Endothelial cell of umbilical vein (primary cell): ENCODE data around the gene KAT6B. TPM values are rescaled to one million over a fixed set of nuclear protein-coding genes. Genes with fewer than 3 reads are reported as not detected.
A peak's percentile ranks its signal among the peaks of the same experiment; 100 is the strongest.

Experiments used
- BruUV-seq: library from RNA; stranded (reverse); fragments of 400-500 nt; replicated peaks from 2 replicates; lab custom pipeline; 2021; lab: Mats Ljungman, UMichigan
- CTCF ChIA-PET: fragments of 300-600, 350-600 bp; sonication (Branson Sonifier 250); formaldehyde crosslinking; loops from one replicate; lab custom pipeline; 2021; ENCODE audit warnings: antibody characterized with exemption, inconsistent platforms; lab: Charles Lee
- POLR2A ChIA-PET: fragments of 300-600, 350-600 bp; sonication (Branson Sonifier 250); formaldehyde crosslinking; loops from one replicate; lab custom pipeline; 2021; ENCODE audit warnings: antibody characterized with exemption, inconsistent platforms; lab: Charles Lee
- DNase-seq: peaks from one replicate; pipeline ENCODE4 v3.0.0-alpha.2; 2011; ENCODE audit warnings: low read depth, low spot score
- FAIRE-seq: peaks from 2 replicates; lab custom pipeline; 2011; peaks lifted over from hg19 to GRCh38; lab: Jason Lieb, UNC
- H2AFZ ChIP-seq: 2 replicates; pipeline ENCODE4 v1.6.0; 2012; ENCODE audit warnings: low read depth, low read length, control low read depth, inconsistent platforms
- H3K27ac ChIP-seq: 2 replicates; pipeline ENCODE4 v1.5.1; 2011; ENCODE audit warnings: low read depth, mild to moderate bottlenecking, control low read depth, low read length, moderate library complexity; ENCODE audit not compliant: insufficient read depth
- H3K27me3 ChIP-seq, 2 experiments: 2 replicates each; pipeline versions ENCODE4 v1.6.0 to v1.6.1; 2011; ENCODE audit warnings: low read length in 2 of 2, mixed read lengths in 1 of 2; ENCODE audit not compliant: control insufficient read depth in 2 of 2, insufficient read depth in 2 of 2
- H3K36me3 ChIP-seq, 2 experiments: 2 replicates in 1 of 2; 3 replicates in 1 of 2; pipeline ENCODE4 v1.5.1; 2011; ENCODE audit warnings: low read length in 2 of 2, mild to moderate bottlenecking in 1 of 2, moderate library complexity in 1 of 2; ENCODE audit not compliant: control insufficient read depth in 2 of 2, insufficient read depth in 2 of 2; ENCODE audit errors: extremely low read depth in 1 of 2
- H3K4me1 ChIP-seq: 3 replicates; pipeline ENCODE4 v1.5.1; 2011; ENCODE audit warnings: mild to moderate bottlenecking, low read length; ENCODE audit not compliant: control insufficient read depth, insufficient read depth; ENCODE audit errors: extremely low read depth
- H3K4me2 ChIP-seq: 2 replicates; pipeline ENCODE4 v1.6.1; 2011; ENCODE audit warnings: low read length, control low read depth, mixed read lengths; ENCODE audit not compliant: insufficient read depth
- H3K4me3 ChIP-seq, 3 experiments: fragments of 200-600 bp in 1 of 3; sonication (generic), shearing (Covaris generic) in 1 of 3; replicated peaks in 1 of 3; 2 replicates each; pipeline ENCODE4 v1.5.1; 2011 to 2016; ENCODE audit warnings: control low read depth in 3 of 3, low read length in 3 of 3, mild to moderate bottlenecking in 2 of 3, inconsistent platforms in 1 of 3, low read depth in 1 of 3, moderate library complexity in 1 of 3; ENCODE audit not compliant: insufficient read depth in 1 of 3
- H3K79me2 ChIP-seq: 2 replicates; pipeline ENCODE4 v1.6.0; 2012; ENCODE audit warnings: low read length, inconsistent platforms; ENCODE audit not compliant: control insufficient read depth, insufficient read depth
- H3K9ac ChIP-seq: replicated peaks from 2 replicates; pipeline ENCODE3; 2011; ENCODE audit warnings: low read length, control low read depth; ENCODE audit not compliant: insufficient read depth; ENCODE audit errors: extremely low read depth
- H3K9me1 ChIP-seq: replicated peaks from 3 replicates; pipeline ENCODE4 v1.6.0; 2011; ENCODE audit warnings: mild to moderate bottlenecking, low read length; ENCODE audit not compliant: control insufficient read depth, insufficient read depth; ENCODE audit errors: extremely low read depth
- H3K9me3 ChIP-seq: replicated peaks from 2 replicates; pipeline ENCODE4 v1.5.1; 2012; ENCODE audit warnings: low read length, inconsistent platforms; ENCODE audit not compliant: control insufficient read depth, insufficient read depth
- H4K20me1 ChIP-seq: replicated peaks from 2 replicates; pipeline ENCODE3; 2011; ENCODE audit warnings: mild to moderate bottlenecking, low read length; ENCODE audit not compliant: control insufficient read depth, insufficient read depth; ENCODE audit errors: extremely low read depth
- EZH2 ChIP-seq: IDR thresholded peaks from 2 replicates; pipeline ENCODE4 v1.6.1; 2012; ENCODE audit warnings: borderline replicate concordance, low read depth, mild to moderate bottlenecking, moderate library complexity, low read length, inconsistent platforms; ENCODE audit not compliant: severe bottlenecking
- FOS ChIP-seq: IDR thresholded peaks from 2 replicates; pipeline ENCODE4 v1.6.1; 2011; ENCODE audit warnings: mild to moderate bottlenecking, low read length, moderate library complexity, borderline replicate concordance; ENCODE audit not compliant: insufficient read depth
- GATA2 ChIP-seq: IDR thresholded peaks from 2 replicates; pipeline ENCODE4 v1.7.0; 2011; ENCODE audit warnings: low read depth, mild to moderate bottlenecking, moderate library complexity, mixed read lengths, low read length; ENCODE audit not compliant: insufficient read length, insufficient read depth
- JUN ChIP-seq: IDR thresholded peaks from 2 replicates; pipeline ENCODE4 v1.6.1; 2011; ENCODE audit warnings: borderline replicate concordance, low read depth; ENCODE audit not compliant: insufficient read length, insufficient read depth
- MAX ChIP-seq: IDR thresholded peaks from 2 replicates; pipeline ENCODE4 v1.6.1; 2011; ENCODE audit not compliant: insufficient read depth, insufficient read length
- MYC ChIP-seq: IDR thresholded peaks from one replicate; pipeline ENCODE4 v1.6.1; 2011; ENCODE audit warnings: mild to moderate bottlenecking, low read depth, low read length
- POLR2A ChIP-seq: IDR thresholded peaks from 2 replicates; pipeline ENCODE4 v1.6.1; 2012; ENCODE audit warnings: low read depth, mild to moderate bottlenecking, control low read depth, low read length
- POLR2AphosphoS5 ChIP-seq: IDR thresholded peaks from 2 replicates; pipeline ENCODE4 v1.6.1; 2012; ENCODE audit warnings: low read depth, mild to moderate bottlenecking, control low read depth, low read length, moderate library complexity; ENCODE audit not compliant: insufficient read depth
- dilution Hi-C: fragments of 300-500 bp; cut with MboI; formaldehyde crosslinking; loops from one replicate; pipeline ENCODE4 v1.15.0; 2019; ENCODE audit warnings: low sequenced_read_pairs; ENCODE audit not compliant: extremely low pct_ligation_motif_present
- intact Hi-C: fragments of 100-400 bp; cut with micrococcal nuclease; formaldehyde crosslinking; loops from one replicate; pipeline ENCODE4 v1.10.0; 2022
- polyA plus RNA-seq, 4 experiments: library from polyadenylated mRNA; depleted of rRNA in 3 of 4; stranded (reverse) in 3 of 4; unstranded in 1 of 4; fragments of >200 nt; gene quantifications; 2 replicates each; pipeline versions ENCODE4 v1.2.1 to v1.2.3, GENCODE V29; 2011 to 2012; ENCODE audit warnings: missing spikeins in 1 of 4
- total RNA-seq: library from RNA; stranded (reverse); gene quantifications from 2 replicates; pipeline ENCODE4 v1.2.3, GENCODE V29; 2021
- TF ChIP-seq, protein P1 (sequence below), 2 donors: IDR thresholded peaks; 1 replicate in 1 of 2; 2 replicates in 1 of 2; pipeline ENCODE4 v1.5.1; 2011; ENCODE audit warnings: low read length in 2 of 2, mild to moderate bottlenecking in 2 of 2, moderate library complexity in 2 of 2, control low read depth in 1 of 2, inconsistent platforms in 1 of 2, low read depth in 1 of 2; ENCODE audit not compliant: insufficient read depth in 1 of 2; ENCODE audit errors: extremely low read depth in 1 of 2

The KAT6B gene
- total and polyA plus RNA-seq, 2 donors (not counting 3 experiments of a cell fraction or from before 2014, with no cell fraction given), result 4.5 to 17.0 TPM

DNA sequence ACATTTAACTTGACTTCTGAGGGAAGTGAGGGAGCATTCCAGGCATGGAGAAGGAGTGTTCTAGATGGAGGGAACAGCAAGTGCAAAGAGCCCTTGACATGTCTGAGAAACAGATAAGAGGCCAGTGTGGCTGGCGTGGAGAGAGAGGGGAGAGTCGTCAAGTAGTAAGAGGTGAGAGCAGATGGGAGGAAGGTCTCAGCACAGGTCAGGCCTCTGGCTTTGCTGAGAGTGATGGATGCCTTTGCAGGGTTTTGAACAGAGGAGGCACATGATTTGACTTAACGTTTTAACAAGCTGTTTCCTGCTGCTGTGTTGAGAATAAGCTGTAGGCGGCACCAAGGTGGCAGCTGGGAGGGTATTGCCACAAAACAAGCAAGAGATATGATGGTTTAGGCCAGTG lies 97.2 kb downstream of the KAT6B start:
- Histone ChIP-seq H3K36me3 (no peaks in the 10 kb centered on the region), H3K27me3 (no peaks in the 10 kb centered on the region), H3K27ac (no peak overlapping the region), H3K4me2 (no peak overlapping the region), H3K9ac (no peak overlapping the region), H3K4me1 (peaks cover 26% of the 10 kb centered on the region), H4K20me1 (no peaks in the 10 kb centered on the region), H3K9me1 (peaks cover 2% of the 10 kb centered on the region), H3K9me3 (no peaks in the 10 kb centered on the region), H2AFZ (no peak overlapping the region), H3K79me2 (peaks cover 2% of the 10 kb centered on the region), H3K4me3 (no peak overlapping the region)
- intact Hi-C loops (no loop called here), dilution Hi-C loops (no loop called here)
- TF ChIP-seq JUN (no peak), FOS (no peak), MYC (no peak), GATA2 (no peak), POLR2AphosphoS5 (no peak), POLR2A (no peak), EZH2 (no peak), MAX (no peak)
- TF ChIP-seq, protein P1, sequence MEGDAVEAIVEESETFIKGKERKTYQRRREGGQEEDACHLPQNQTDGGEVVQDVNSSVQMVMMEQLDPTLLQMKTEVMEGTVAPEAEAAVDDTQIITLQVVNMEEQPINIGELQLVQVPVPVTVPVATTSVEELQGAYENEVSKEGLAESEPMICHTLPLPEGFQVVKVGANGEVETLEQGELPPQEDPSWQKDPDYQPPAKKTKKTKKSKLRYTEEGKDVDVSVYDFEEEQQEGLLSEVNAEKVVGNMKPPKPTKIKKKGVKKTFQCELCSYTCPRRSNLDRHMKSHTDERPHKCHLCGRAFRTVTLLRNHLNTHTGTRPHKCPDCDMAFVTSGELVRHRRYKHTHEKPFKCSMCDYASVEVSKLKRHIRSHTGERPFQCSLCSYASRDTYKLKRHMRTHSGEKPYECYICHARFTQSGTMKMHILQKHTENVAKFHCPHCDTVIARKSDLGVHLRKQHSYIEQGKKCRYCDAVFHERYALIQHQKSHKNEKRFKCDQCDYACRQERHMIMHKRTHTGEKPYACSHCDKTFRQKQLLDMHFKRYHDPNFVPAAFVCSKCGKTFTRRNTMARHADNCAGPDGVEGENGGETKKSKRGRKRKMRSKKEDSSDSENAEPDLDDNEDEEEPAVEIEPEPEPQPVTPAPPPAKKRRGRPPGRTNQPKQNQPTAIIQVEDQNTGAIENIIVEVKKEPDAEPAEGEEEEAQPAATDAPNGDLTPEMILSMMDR (IDR thresholded peaks at IDR 0.05; ENCODE audit: extremely low read depth in 1 of 2, insufficient read depth in 1 of 2, low read depth in 1 of 2, low read length in 2 of 2), result no peak
- FAIRE-seq (no peak), DNase-seq (peak; percentile 29)
- ChIA-PET CTCF (interaction anchor here (0.6 to 1.2 kb wide), 2 partner anchors 120 to 680 kb away, joined by 3 read pairs; no protein-coding TSS in a partner anchor), POLR2A (no interaction called here)
- BruUV-seq, result no TSS peak
